IMR-90 (cell line): ENCODE data around the gene RASIP1. TPM values are rescaled to one million over a fixed set of nuclear protein-coding genes. Genes with fewer than 3 reads are reported as not detected.

Experiments used
- ATAC-seq: fragments of 200-7000 bp; cut with Tn5 transposase; 2 replicates; pipeline ENCODE4 v1.9.1; 2020; ENCODE audit warnings: low read depth, mild to moderate bottlenecking, moderate library complexity
- BruUV-seq: library from RNA; stranded (reverse); fragments of 400-500 nt; replicated peaks from 2 replicates; lab custom pipeline; 2021; lab: Mats Ljungman, UMichigan
- CTCF ChIA-PET: fragments of 300-600 bp; formaldehyde crosslinking; extraction: SDS; loops from one replicate; lab custom pipeline; 2021; ENCODE audit warnings: antibody characterized with exemption; lab: Yijun Ruan, JAX
- POLR2A ChIA-PET: fragments of 300-600 bp; sonication (Branson Sonifier 250); formaldehyde crosslinking; loops from one replicate; lab custom pipeline; 2022; ENCODE audit warnings: antibody characterized with exemption; ENCODE audit not compliant: unreplicated experiment; lab: Charles Lee
- DNase-seq: peaks from one replicate; pipeline ENCODE4 v3.0.0; 2013
- H2AFZ ChIP-seq: replicated peaks from 2 replicates; pipeline ENCODE3; 2013; ENCODE audit warnings: low read length, mild to moderate bottlenecking; ENCODE audit not compliant: poor library complexity
- H2AK5ac ChIP-seq: 2 replicates; pipeline ENCODE4 v1.6.1; 2013; ENCODE audit warnings: low read depth, low read length, inconsistent platforms
- H2AK9ac ChIP-seq: replicated peaks from 2 replicates; pipeline ENCODE3; 2013; ENCODE audit warnings: mild to moderate bottlenecking, low read depth, low read length, moderate library complexity; ENCODE audit not compliant: poor library complexity
- H2BK120ac ChIP-seq: 2 replicates; pipeline ENCODE4 v1.6.1; 2013; ENCODE audit warnings: low read depth, low read length, inconsistent platforms
- H2BK15ac ChIP-seq: 3 replicates; pipeline ENCODE4 v1.6.1; 2013; ENCODE audit warnings: low read depth, low read length, inconsistent platforms
- H2BK20ac ChIP-seq: 2 replicates; pipeline ENCODE4 v1.6.1; 2013; ENCODE audit warnings: low read depth, mild to moderate bottlenecking, inconsistent platforms, low read length, moderate library complexity
- H2BK5ac ChIP-seq: 2 replicates; pipeline ENCODE4 v1.6.1; 2013; ENCODE audit warnings: mild to moderate bottlenecking, low read depth, low read length, inconsistent platforms; ENCODE audit not compliant: poor library complexity, severe bottlenecking
- H3K14ac ChIP-seq: replicated peaks from 2 replicates; pipeline ENCODE4 v1.6.1; 2013; ENCODE audit warnings: low read depth, low read length, inconsistent platforms
- H3K18ac ChIP-seq: 2 replicates; pipeline ENCODE4 v1.6.1; 2013; ENCODE audit warnings: low read depth, low read length, control low read depth
- H3K23ac ChIP-seq: 2 replicates; pipeline ENCODE4 v1.6.1; 2013; ENCODE audit warnings: low read depth, low read length, inconsistent platforms
- H3K27ac ChIP-seq: 2 replicates; pipeline ENCODE4 v1.5.1; 2013; ENCODE audit warnings: mild to moderate bottlenecking, control low read depth, low read length; ENCODE audit not compliant: insufficient read depth
- H3K27me3 ChIP-seq: 2 replicates; pipeline ENCODE4 v1.6.1; 2013; ENCODE audit warnings: low read length; ENCODE audit not compliant: control insufficient read depth, insufficient read depth
- H3K36me3 ChIP-seq: 2 replicates; pipeline ENCODE4 v1.6.1; 2013; ENCODE audit warnings: low read length, mixed read lengths; ENCODE audit not compliant: control insufficient read depth, insufficient read depth
- H3K4ac ChIP-seq: 2 replicates; pipeline ENCODE4 v1.6.1; 2013; ENCODE audit warnings: low read depth, low read length, inconsistent platforms
- H3K4me1 ChIP-seq: 2 replicates; pipeline ENCODE4 v1.6.1; 2013; ENCODE audit warnings: low read length, mixed read lengths; ENCODE audit not compliant: control insufficient read depth, insufficient read depth
- H3K4me2 ChIP-seq: 2 replicates; pipeline ENCODE4 v1.6.1; 2013; ENCODE audit warnings: low read depth, mild to moderate bottlenecking, control low read depth, low read length, moderate library complexity
- H3K4me3 ChIP-seq: 2 replicates; pipeline ENCODE4 v1.5.1; 2013; ENCODE audit warnings: low read depth, mild to moderate bottlenecking, control low read depth, low read length, moderate library complexity; ENCODE audit not compliant: insufficient read depth
- H3K56ac ChIP-seq: 2 replicates; pipeline ENCODE4 v1.6.1; 2013; ENCODE audit warnings: low read length, inconsistent platforms; ENCODE audit not compliant: insufficient read depth; ENCODE audit errors: extremely low read depth
- H3K79me1 ChIP-seq, 2 experiments: 2 replicates each; pipeline ENCODE4 v1.6.1; 2013; ENCODE audit warnings: low read length in 2 of 2, inconsistent platforms in 1 of 2, low read depth in 1 of 2
- H3K9ac ChIP-seq: 2 replicates; pipeline ENCODE4 v1.6.1; 2013; ENCODE audit warnings: low read depth, low read length, control low read depth
- H3K9me1 ChIP-seq: 2 replicates; pipeline ENCODE4 v1.6.1; 2013; ENCODE audit warnings: low read length, inconsistent platforms; ENCODE audit not compliant: insufficient read depth
- H3K9me3 ChIP-seq: 2 replicates; pipeline ENCODE4 v1.6.1; 2013; ENCODE audit warnings: low read length; ENCODE audit not compliant: control insufficient read depth, insufficient read depth
- H4K20me1 ChIP-seq: 2 replicates; pipeline ENCODE4 v1.6.1; 2013; ENCODE audit warnings: low read length, inconsistent platforms; ENCODE audit not compliant: insufficient read depth
- H4K5ac ChIP-seq: 2 replicates; pipeline ENCODE4 v1.6.1; 2013; ENCODE audit warnings: mild to moderate bottlenecking, low read depth, low read length, control low read depth
- H4K8ac ChIP-seq, 2 experiments: 2 replicates each; pipeline ENCODE4 v1.6.1; 2013; ENCODE audit warnings: low read depth in 2 of 2, low read length in 2 of 2, control low read depth in 1 of 2, inconsistent platforms in 1 of 2
- H4K91ac ChIP-seq: 2 replicates; pipeline ENCODE4 v1.6.1; 2013; ENCODE audit warnings: low read depth, low read length, inconsistent platforms; ENCODE audit not compliant: insufficient read depth
- BHLHE40 ChIP-seq: fragments of 150-350 bp; IDR thresholded peaks from 2 replicates; pipeline ENCODE4 v1.6.1; 2016; ENCODE audit warnings: mild to moderate bottlenecking, low read depth, low read length
- CEBPB ChIP-seq: IDR thresholded peaks from 2 replicates; pipeline ENCODE4 v1.6.1; 2012; ENCODE audit warnings: low read depth, low read length, improper control_type of control experiment
- CHD1 ChIP-seq: IDR thresholded peaks from 2 replicates; pipeline ENCODE4 v1.6.1; 2012; ENCODE audit warnings: low read depth, low read length, improper control_type of control experiment
- FOS ChIP-seq: fragments of 150-350 bp; IDR thresholded peaks from 2 replicates; pipeline ENCODE4 v1.6.1; 2016; ENCODE audit warnings: low read depth, low read length
- MAFK ChIP-seq: IDR thresholded peaks from 2 replicates; pipeline ENCODE4 v1.6.1; 2012; ENCODE audit warnings: low read depth, low read length, improper control_type of control experiment
- MXI1 ChIP-seq: IDR thresholded peaks from 2 replicates; pipeline ENCODE4 v1.6.1; 2012; ENCODE audit warnings: low read depth, mild to moderate bottlenecking, low read length, moderate library complexity, borderline replicate concordance
- NFE2L2 ChIP-seq: fragments of 150-350 bp; IDR thresholded peaks from 2 replicates; pipeline ENCODE4 v1.6.1; 2016; ENCODE audit warnings: low read depth, mild to moderate bottlenecking, low read length
- POLR2A ChIP-seq: IDR thresholded peaks from 2 replicates; pipeline ENCODE4 v1.6.1; 2012; ENCODE audit warnings: mild to moderate bottlenecking, low read depth, low read length
- RAD21 ChIP-seq: IDR thresholded peaks from 2 replicates; pipeline ENCODE4 v1.6.1; 2012; ENCODE audit warnings: low read length, improper control_type of control experiment
- RCOR1 ChIP-seq: IDR thresholded peaks from 2 replicates; pipeline ENCODE4 v1.6.1; 2012; ENCODE audit warnings: mild to moderate bottlenecking, low read length, improper control_type of control experiment; ENCODE audit not compliant: insufficient replicate concordance
- RFX5 ChIP-seq: IDR thresholded peaks from 2 replicates; pipeline ENCODE4 v1.8.0; 2012; ENCODE audit warnings: low read depth, mild to moderate bottlenecking, low read length, moderate library complexity
- SMC3 ChIP-seq: fragments of 150-350 bp; IDR thresholded peaks from 2 replicates; pipeline ENCODE4 v1.6.1; 2016; ENCODE audit warnings: low read depth, mild to moderate bottlenecking, antibody characterized with exemption, low read length, moderate library complexity
- WGBS, 2 experiments: methylation state at CpG; one replicate each; pipeline versions ENCODE4 v1.1.5 to v1.1.7; 2013; ENCODE audit warnings: missing lambda C conversion rate in 2 of 2; ENCODE audit not compliant: insufficient read length in 1 of 2; ENCODE audit errors: extremely low coverage in 2 of 2; 5-methylcytosine and 5-hydroxymethylcytosine counted together
- dilution Hi-C: fragments of 300-500 bp; cut with HindIII; formaldehyde crosslinking; loops from one replicate; pipeline ENCODE4 v1.14.3; 2018; ENCODE audit warnings: low sequenced_read_pairs; ENCODE audit not compliant: unreplicated experiment
- in situ Hi-C: fragments of 300-500 bp; cut with MboI; formaldehyde crosslinking; loops from 3 replicates; pipeline ENCODE4 v1.14.3; 2019; ENCODE audit warnings: low sequenced_read_pairs, inconsistent platforms, mixed read lengths
- intact Hi-C: fragments of 100-400 bp; cut with micrococcal nuclease; formaldehyde crosslinking; loops from 2 replicates; pipeline ENCODE4 v1.10.0; 2022
- polyA plus RNA-seq, 3 experiments: library from polyadenylated mRNA; depleted of rRNA; stranded (reverse); fragments of >200 nt; gene quantifications; 2 replicates each; pipeline ENCODE4 v1.2.3, GENCODE V29; 2012; ENCODE audit warnings: low replicate concordance in 1 of 3
- total RNA-seq: library from RNA; depleted of rRNA; stranded (reverse); fragments of >200 nt; gene quantifications from 2 replicates; pipeline ENCODE4 v1.2.3, GENCODE V29; 2012
- TF ChIP-seq, protein P1 (sequence below): conservative IDR thresholded peaks from 2 replicates; pipeline ENCODE4 v1.5.1; 2012; ENCODE audit warnings: mild to moderate bottlenecking, low read depth, low read length, improper control_type of control experiment
- TF ChIP-seq, protein P2 (sequence below): fragments of 150-350 bp; IDR thresholded peaks from 2 replicates; pipeline ENCODE4 v1.6.1; 2016; ENCODE audit warnings: low read depth, mild to moderate bottlenecking, low read length, moderate library complexity, borderline replicate concordance

The RASIP1 gene
- total and polyA plus RNA-seq, 2 of the 4 experiments (the other 2 are of a cell fraction): 0.18 to 0.51 TPM

- TF ChIP-seq SMC3 (no peak), BHLHE40 (no peak), CHD1 (no peak), RAD21 (no peak), RFX5 (no peak), CEBPB (no peak), FOS (no peak), NFE2L2 (no peak), RCOR1 (no peak), MXI1 (no peak), POLR2A (no peak), MAFK (no peak)
- TF ChIP-seq, protein P1, sequence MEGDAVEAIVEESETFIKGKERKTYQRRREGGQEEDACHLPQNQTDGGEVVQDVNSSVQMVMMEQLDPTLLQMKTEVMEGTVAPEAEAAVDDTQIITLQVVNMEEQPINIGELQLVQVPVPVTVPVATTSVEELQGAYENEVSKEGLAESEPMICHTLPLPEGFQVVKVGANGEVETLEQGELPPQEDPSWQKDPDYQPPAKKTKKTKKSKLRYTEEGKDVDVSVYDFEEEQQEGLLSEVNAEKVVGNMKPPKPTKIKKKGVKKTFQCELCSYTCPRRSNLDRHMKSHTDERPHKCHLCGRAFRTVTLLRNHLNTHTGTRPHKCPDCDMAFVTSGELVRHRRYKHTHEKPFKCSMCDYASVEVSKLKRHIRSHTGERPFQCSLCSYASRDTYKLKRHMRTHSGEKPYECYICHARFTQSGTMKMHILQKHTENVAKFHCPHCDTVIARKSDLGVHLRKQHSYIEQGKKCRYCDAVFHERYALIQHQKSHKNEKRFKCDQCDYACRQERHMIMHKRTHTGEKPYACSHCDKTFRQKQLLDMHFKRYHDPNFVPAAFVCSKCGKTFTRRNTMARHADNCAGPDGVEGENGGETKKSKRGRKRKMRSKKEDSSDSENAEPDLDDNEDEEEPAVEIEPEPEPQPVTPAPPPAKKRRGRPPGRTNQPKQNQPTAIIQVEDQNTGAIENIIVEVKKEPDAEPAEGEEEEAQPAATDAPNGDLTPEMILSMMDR: no peak
- TF ChIP-seq, protein P2, sequence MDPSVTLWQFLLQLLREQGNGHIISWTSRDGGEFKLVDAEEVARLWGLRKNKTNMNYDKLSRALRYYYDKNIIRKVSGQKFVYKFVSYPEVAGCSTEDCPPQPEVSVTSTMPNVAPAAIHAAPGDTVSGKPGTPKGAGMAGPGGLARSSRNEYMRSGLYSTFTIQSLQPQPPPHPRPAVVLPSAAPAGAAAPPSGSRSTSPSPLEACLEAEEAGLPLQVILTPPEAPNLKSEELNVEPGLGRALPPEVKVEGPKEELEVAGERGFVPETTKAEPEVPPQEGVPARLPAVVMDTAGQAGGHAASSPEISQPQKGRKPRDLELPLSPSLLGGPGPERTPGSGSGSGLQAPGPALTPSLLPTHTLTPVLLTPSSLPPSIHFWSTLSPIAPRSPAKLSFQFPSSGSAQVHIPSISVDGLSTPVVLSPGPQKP: no peak
- WGBS, 2 experiments: no CpG with 5 or more reads among the region's 4 CpGs
- no peak for DNase-seq
These were observed 9.3 kb upstream of the RASIP1 start for GRCh38 chr19:48749571-48750198.

More at GRCh38 chr19:48749571-48750198, 9.3 kb upstream of the RASIP1 start:
- H2AK9ac ChIP-seq: no peak overlapping the region
- no peak overlapping the region for H2BK5ac ChIP-seq
- no peak overlapping the region for H2AK5ac ChIP-seq
- H3K36me3 ChIP-seq: no peaks in the 10 kb centered on the region
- in situ Hi-C loops (no loop called here), intact Hi-C loops (no loop called here), dilution Hi-C loops (no loop called here)
- H3K9ac ChIP-seq: no peak overlapping the region
- H3K27ac ChIP-seq: no peak overlapping the region
- peaks cover 4% of the 10 kb centered on the region; the same call in 1 of the 2 replicates for H3K4me1 ChIP-seq
- H4K8ac ChIP-seq: no peak overlapping the region
- H3K18ac ChIP-seq: no peak overlapping the region
- no peak overlapping the region for H3K4ac ChIP-seq
- no peak overlapping the region for H3K23ac ChIP-seq
- no peaks in the 10 kb centered on the region for H4K20me1 ChIP-seq
- H2BK15ac ChIP-seq: no peak overlapping the region
- CTCF ChIA-PET: no interaction called here
- POLR2A ChIA-PET: no interaction called here
- no peak overlapping the region for H3K4me2 ChIP-seq
- no peaks in the 10 kb centered on the region for H3K9me3 ChIP-seq
- no peak overlapping the region for H3K14ac ChIP-seq
- H3K9me1 ChIP-seq: no peaks in the 10 kb centered on the region
- no peak overlapping the region for H4K5ac ChIP-seq
- H2BK120ac ChIP-seq: no peak overlapping the region
- no peak overlapping the region for H4K91ac ChIP-seq
- no peaks in the 10 kb centered on the region for H3K79me1 ChIP-seq
- no peak overlapping the region for H2AFZ ChIP-seq
- no peak overlapping the region for H3K56ac ChIP-seq
- no peak overlapping the region for H3K4me3 ChIP-seq
- ATAC-seq: no peak
- peaks cover 29% of the 10 kb centered on the region for H3K27me3 ChIP-seq
- H2BK20ac ChIP-seq: no peak overlapping the region
- BruUV-seq: no TSS peak
